Smooth muscle cell (in vitro differentiated cells): ENCODE measurements around the gene TTC24. TPM values are rescaled to one million over a fixed set of nuclear protein-coding genes. Genes with fewer than 3 reads are reported as not detected.
"Not testable (repeated sequence)": the region's sequence is repeated elsewhere in the genome, so short reads cannot be mapped to it uniquely, and the experiment has no call there.

ENCODE experiments used
- DNase-seq: peaks from one replicate; lab custom pipeline; 2025; ENCODE audit not compliant: unreplicated experiment; lab: John Stamatoyannopoulos, UW
- H2AFZ ChIP-seq: fragments of 200-600 bp; sonication (generic); 2 replicates; pipeline ENCODE4 v1.6.0; 2016; ENCODE audit warnings: antibody characterized with exemption, low read depth, mild to moderate bottlenecking
- H3F3A ChIP-seq: fragments of 200-600 bp; sonication (generic); 2 replicates; pipeline ENCODE4 v1.6.0; 2017; ENCODE audit warnings: antibody characterized with exemption, low read depth
- H3K27ac ChIP-seq: fragments of 200-600 bp; sonication (generic); 2 replicates; pipeline ENCODE4 v1.5.1; 2016; ENCODE audit warnings: low read depth, mild to moderate bottlenecking
- H3K27me3 ChIP-seq: fragments of 200-600 bp; sonication (generic); 2 replicates; pipeline ENCODE4 v1.6.1; 2016; ENCODE audit warnings: low read depth, mild to moderate bottlenecking
- H3K36me3 ChIP-seq: fragments of 200-600 bp; sonication (generic); 2 replicates; pipeline ENCODE4 v1.5.1; 2016; ENCODE audit warnings: low read depth
- H3K4me1 ChIP-seq: fragments of 200-600 bp; sonication (generic); 2 replicates; pipeline ENCODE4 v1.5.1; 2016; ENCODE audit warnings: low read depth
- H3K4me2 ChIP-seq: fragments of 200-600 bp; sonication (generic); 2 replicates; pipeline ENCODE4 v1.6.0; 2016; ENCODE audit warnings: mild to moderate bottlenecking
- H3K4me3 ChIP-seq: fragments of 200-600 bp; sonication (generic); 2 replicates; pipeline ENCODE4 v1.5.1; 2016; ENCODE audit warnings: mild to moderate bottlenecking
- H3K79me2 ChIP-seq: fragments of 200-600 bp; sonication (generic); 2 replicates; pipeline ENCODE4 v1.6.0; 2016; ENCODE audit warnings: low read depth, mild to moderate bottlenecking
- H3K9ac ChIP-seq: fragments of 200-600 bp; sonication (generic); 2 replicates; pipeline ENCODE4 v1.6.0; 2016; ENCODE audit warnings: low read depth
- H3K9me3 ChIP-seq: fragments of 200-600 bp; sonication (generic); replicated peaks from 2 replicates; pipeline ENCODE4 v1.5.1; 2016; ENCODE audit warnings: low read depth
- H4K20me1 ChIP-seq: fragments of 200-600 bp; sonication (generic); 2 replicates; pipeline ENCODE4 v1.6.0; 2016; ENCODE audit warnings: low read depth
- CTCF ChIP-seq: fragments of 200-600 bp; sonication (generic); IDR thresholded peaks from 2 replicates; pipeline ENCODE4 v1.5.1; 2017; ENCODE audit warnings: borderline replicate concordance, mild to moderate bottlenecking, antibody characterized with exemption; ENCODE audit not compliant: insufficient read depth, poor library complexity, severe bottlenecking
- WGBS: methylation state at CpG from one replicate; pipeline ENCODE4 v1.1.7; 2016; ENCODE audit warnings: low lambda C conversion rate; 5-methylcytosine and 5-hydroxymethylcytosine counted together
- polyA plus RNA-seq: library from polyadenylated mRNA; unstranded; fragments of >200 nt; fragmentation: Nextera tagmentation; extraction: Ambion mirVana; gene quantifications from 2 replicates; pipeline ENCODE4 v1.2.1, GENCODE V29; 2016
- total RNA-seq: library from RNA; depleted of rRNA; stranded (reverse); fragments of >200 nt; gene quantifications from 2 replicates; pipeline ENCODE4 v1.2.3, GENCODE V29; 2014

Gene TTC24
- total and polyA plus RNA-seq, 2 experiments from 2014 or later: not detected

- no peak for TF ChIP-seq CTCF
These were observed 22.4 kb downstream of the TTC24 start for GRCh38 chr1:156601892-156602291.

GRCh38 chr1:156602557-156602993 lies 23.1 kb downstream of the TTC24 start:
- Histone ChIP-seq H4K20me1 (no peaks in the 10 kb centered on the region), H3K27ac (no peak overlapping the region), H3K79me2 (peaks cover 20% of the 10 kb centered on the region), H3K9me3 (no peaks in the 10 kb centered on the region), H3K4me3 (no peak overlapping the region), H3K4me2 (no peak overlapping the region), H3F3A (no peaks in the 10 kb centered on the region), H3K36me3 (no peaks in the 10 kb centered on the region), H3K4me1 (peaks cover 7% of the 10 kb centered on the region), H2AFZ (no peak overlapping the region), H3K9ac (no peak overlapping the region), H3K27me3 (no peaks in the 10 kb centered on the region)
- DNase-seq: no peak
- 37% methylated on average over 10 of the region's 10 CpGs for WGBS
- peak; percentile 29 for TF ChIP-seq CTCF

More at GRCh38 chr1:156601892-156602291, 22.4 kb downstream of the TTC24 start:
- no peak for DNase-seq
- Histone ChIP-seq H2AFZ (peak overlapping the region; percentile 97), H3K9me3 (no peaks in the 10 kb centered on the region), H3K27me3 (no peaks in the 10 kb centered on the region), H3F3A (no peaks in the 10 kb centered on the region), H3K4me1 (peaks cover 7% of the 10 kb centered on the region), H4K20me1 (no peaks in the 10 kb centered on the region), H3K9ac (peak overlapping the region; percentile 76), H3K79me2 (peaks cover 20% of the 10 kb centered on the region), H3K36me3 (no peaks in the 10 kb centered on the region), H3K4me3 (peak overlapping the region; percentile 77), H3K27ac (peak overlapping the region; percentile 65), H3K4me2 (peak overlapping the region; percentile 91)
- WGBS: 78% methylated on average over 12 of the region's 12 CpGs

GRCh38 chr1:156607344-156607743 lies 27.8 kb downstream of the TTC24 start:
- H3K79me2 ChIP-seq, H3K9me3 ChIP-seq, H3F3A ChIP-seq, DNase-seq, H3K27ac ChIP-seq, H3K9ac ChIP-seq, H3K4me2 ChIP-seq, H3K4me3 ChIP-seq, H3K27me3 ChIP-seq, H2AFZ ChIP-seq, H3K4me1 ChIP-seq, H4K20me1 ChIP-seq, H3K36me3 ChIP-seq: not testable (repeated sequence)
- WGBS: 90% methylated on average over 4 of the region's 4 CpGs

GRCh38 chr1:156608036-156608674 lies 28.6 kb downstream of the TTC24 start:
- Histone ChIP-seq H4K20me1 (no peaks in the 10 kb centered on the region), H3K4me3 (no peak overlapping the region), H3K27me3 (no peaks in the 10 kb centered on the region), H3F3A (no peaks in the 10 kb centered on the region), H3K79me2 (no peaks in the 10 kb centered on the region), H3K36me3 (no peaks in the 10 kb centered on the region), H3K9me3 (no peaks in the 10 kb centered on the region), H3K9ac (no peak overlapping the region), H3K4me1 (no peaks in the 10 kb centered on the region), H3K4me2 (no peak overlapping the region), H3K27ac (no peak overlapping the region), H2AFZ (no peak overlapping the region)
- TF ChIP-seq CTCF: peak; percentile 64
- WGBS: 32% methylated on average over 7 of the region's 7 CpGs
- no peak for DNase-seq
